HCT116 (cell line): ENCODE results near the gene ISYNA1.

ENCODE experiments used
- ATF3 ChIP-seq: IDR thresholded peaks from 2 replicates; pipeline ENCODE4 v1.6.1; 2012
- CBX3 ChIP-seq: IDR thresholded peaks from 2 replicates; pipeline ENCODE4 v1.6.1; 2012; ENCODE audit warnings: low read depth
- CTCF ChIP-seq, 3 experiments: fragments of 200-600 bp in 1 of 3; sonication (generic) in 1 of 3; IDR thresholded peaks in 2 of 3; conservative IDR thresholded peaks in 1 of 3; 2 replicates each; pipeline ENCODE4 v1.5.1; 2012 to 2017; ENCODE audit warnings: low read depth in 2 of 3, low read length in 2 of 3, antibody characterized with exemption in 1 of 3, borderline replicate concordance in 1 of 3, control low read depth in 1 of 3, mild to moderate bottlenecking in 1 of 3, mixed read lengths in 1 of 3, mixed run types in 1 of 3, moderate library complexity in 1 of 3; ENCODE audit not compliant: insufficient read depth in 1 of 3
- EZH2 ChIP-seq: fragments of 200-600 bp; sonication (generic); IDR thresholded peaks from 2 replicates; pipeline ENCODE4 v1.6.1; 2017; ENCODE audit warnings: antibody characterized with exemption, mixed run types
- EZH2phosphoT487 ChIP-seq: fragments of 200-600 bp; IDR thresholded peaks from 2 replicates; pipeline ENCODE4 v1.6.1; 2018; ENCODE audit warnings: antibody characterized with exemption, borderline replicate concordance
- FOSL1 ChIP-seq: IDR thresholded peaks from 2 replicates; pipeline ENCODE4 v1.6.1; 2012; ENCODE audit warnings: low read depth
- JUND ChIP-seq: IDR thresholded peaks from 2 replicates; pipeline ENCODE4 v1.6.1; 2012
- MAX ChIP-seq: IDR thresholded peaks from 2 replicates; pipeline ENCODE4 v1.6.1; 2012
- POLR2A ChIP-seq: IDR thresholded peaks from 2 replicates; pipeline ENCODE4 v1.7.0; 2011; ENCODE audit warnings: borderline replicate concordance; ENCODE audit not compliant: insufficient read depth, insufficient read length; ENCODE audit errors: extremely low read depth
- POLR2AphosphoS5 ChIP-seq: IDR thresholded peaks from 2 replicates; pipeline ENCODE4 v1.6.1; 2011; ENCODE audit warnings: mild to moderate bottlenecking, low read depth, low read length, moderate library complexity
- TCF7L2 ChIP-seq: IDR thresholded peaks from 2 replicates; pipeline ENCODE4 v1.7.0; 2011; ENCODE audit warnings: borderline replicate concordance, inconsistent platforms; ENCODE audit not compliant: insufficient read depth, insufficient read length; ENCODE audit errors: extremely low read depth
- YY1 ChIP-seq: IDR thresholded peaks from 2 replicates; pipeline ENCODE4 v1.6.1; 2011; ENCODE audit warnings: low read length, low read depth, moderate library complexity, mild to moderate bottlenecking; ENCODE audit not compliant: insufficient replicate concordance; ENCODE audit errors: extremely low read depth
- ZNF274 ChIP-seq: fragments of 200-500 bp; sonication (Bioruptor generic); IDR thresholded peaks from 2 replicates; pipeline ENCODE4 v1.6.1; 2014; ENCODE audit warnings: mild to moderate bottlenecking, low read depth, low read length, inconsistent platforms

- TF ChIP-seq CTCF (IDR thresholded peaks at IDR 0.05 in 2 of 3, conservative IDR thresholded peaks at IDR 0.05 in 1 of 3; ENCODE audit: borderline replicate concordance in 1 of 3, insufficient read depth in 1 of 3, low read depth in 2 of 3, low read length in 2 of 3) (no peak), POLR2A (no peak), JUND (no peak), ZNF274 (no peak), TCF7L2 (no peak), MAX (no peak), YY1 (no peak), EZH2phosphoT487 (no peak), EZH2 (no peak), ATF3 (no peak), FOSL1 (no peak), POLR2AphosphoS5 (no peak), CBX3 (no peak)
Observed at GRCh38 chr19:18385359-18385674, 52.6 kb downstream of the ISYNA1 start.
